AG04449 (cell line): ENCODE data around the gene ZIM2.

Experiments used
- CTCF ChIA-PET: fragments of 350-600 bp; formaldehyde crosslinking; extraction: SDS; loops from one replicate; lab custom pipeline; 2021; ENCODE audit warnings: antibody characterized with exemption; lab: Yijun Ruan, JAX
- POLR2A ChIA-PET: fragments of 400-600, 350-600 bp; formaldehyde crosslinking; extraction: SDS; loops from one replicate; lab custom pipeline; 2020; ENCODE audit warnings: antibody characterized with exemption, inconsistent platforms; lab: Yijun Ruan, JAX
- DNase-seq: peaks from one replicate; pipeline ENCODE4 v3.0.0-alpha.2; 2010; ENCODE audit warnings: low read depth, low spot score
- H3K4me3 ChIP-seq: 2 replicates; pipeline ENCODE4 v1.5.1; 2011; ENCODE audit warnings: low read depth, mild to moderate bottlenecking, control low read depth, low read length
- CTCF ChIP-seq: IDR thresholded peaks from one replicate; pipeline ENCODE4 v1.5.1; 2011; ENCODE audit warnings: mild to moderate bottlenecking, moderate library complexity, low read length, control low read depth, inconsistent platforms; ENCODE audit not compliant: insufficient read depth; ENCODE audit errors: missing control alignments

Gene ZIM2

GRCh38 chr19:56821675-56822074, 18.9 kb downstream of the ZIM2 start:
- no peak for DNase-seq
- CTCF ChIA-PET = no interaction called here
- POLR2A ChIA-PET = no interaction called here
- TF ChIP-seq CTCF = no peak
- no peak overlapping the region for H3K4me3 ChIP-seq

- DNase-seq = no peak
- ChIA-PET POLR2A (no interaction called here), CTCF (no interaction called here)
- no peak overlapping the region for H3K4me3 ChIP-seq
- no peak for TF ChIP-seq CTCF
These were observed 19.3 kb downstream of the ZIM2 start for GRCh38 chr19:56821209-56821608.

- no peak for TF ChIP-seq CTCF
- no peak for DNase-seq
- ChIA-PET POLR2A (no interaction called here), CTCF (no interaction called here)
- no peak overlapping the region for H3K4me3 ChIP-seq
These were observed 21.4 kb downstream of the ZIM2 start for GRCh38 chr19:56819166-56819565.

GRCh38 chr19:56814656-56815055, 25.9 kb downstream of the ZIM2 start:
- ChIA-PET CTCF (no interaction called here), POLR2A (no interaction called here)
- TF ChIP-seq CTCF = no peak
- H3K4me3 ChIP-seq = no peak overlapping the region
- DNase-seq = no peak

DNA sequence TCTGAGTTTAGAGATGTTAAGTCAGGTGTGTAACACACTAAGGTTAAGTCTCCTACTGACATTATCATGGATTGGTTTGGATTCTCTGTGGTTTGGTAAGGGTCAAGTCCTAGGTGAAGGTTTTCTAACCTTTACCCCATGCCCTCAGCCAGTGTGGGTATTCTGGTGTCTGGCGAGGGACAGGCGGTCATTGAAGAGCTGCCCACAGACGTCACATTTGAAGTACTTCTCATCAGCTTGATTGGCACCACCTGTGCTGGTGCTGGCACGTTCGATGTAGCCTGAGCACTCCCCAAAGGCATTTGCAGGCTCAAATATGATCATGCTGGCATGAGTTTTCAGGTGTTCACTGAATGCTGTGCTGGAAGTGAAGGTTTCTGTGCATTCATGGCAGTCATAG, 27.0 kb downstream of the ZIM2 start:
- ChIA-PET POLR2A (no interaction called here), CTCF (no interaction called here)
- DNase-seq = no peak
- no peak overlapping the region for H3K4me3 ChIP-seq
- no peak for TF ChIP-seq CTCF

DNA sequence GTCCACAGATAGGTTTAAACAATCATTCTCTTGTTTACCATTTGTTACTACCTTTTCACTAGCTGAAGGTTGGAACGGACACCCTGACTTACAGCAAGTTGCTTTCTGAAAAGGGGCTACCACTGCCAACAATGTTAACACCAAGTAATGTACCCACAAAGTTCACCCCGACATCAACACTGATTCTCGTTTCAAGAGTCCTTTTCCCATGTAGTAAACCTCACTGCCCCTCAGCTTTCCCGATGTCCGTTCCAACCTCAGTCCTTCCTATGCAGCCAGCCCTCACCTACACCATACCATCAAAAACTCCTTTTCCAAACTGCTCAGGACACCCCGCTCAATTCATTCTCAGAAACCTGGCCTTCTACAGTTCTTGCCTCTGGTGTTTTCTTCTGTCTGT, 29.0 kb downstream of the ZIM2 start:
- no peak for DNase-seq
- TF ChIP-seq CTCF = no peak
- H3K4me3 ChIP-seq = no peak overlapping the region
- ChIA-PET CTCF (no interaction called here), POLR2A (no interaction called here)

- ChIA-PET POLR2A (no interaction called here), CTCF (no interaction called here)
- no peak for DNase-seq
- TF ChIP-seq CTCF = no peak
- no peak overlapping the region for H3K4me3 ChIP-seq
These were observed 30.3 kb downstream of the ZIM2 start for GRCh38 chr19:56810260-56810659.
